Measurements from ENCODE around the gene STRA6.

STRA6 gene

DNA sequence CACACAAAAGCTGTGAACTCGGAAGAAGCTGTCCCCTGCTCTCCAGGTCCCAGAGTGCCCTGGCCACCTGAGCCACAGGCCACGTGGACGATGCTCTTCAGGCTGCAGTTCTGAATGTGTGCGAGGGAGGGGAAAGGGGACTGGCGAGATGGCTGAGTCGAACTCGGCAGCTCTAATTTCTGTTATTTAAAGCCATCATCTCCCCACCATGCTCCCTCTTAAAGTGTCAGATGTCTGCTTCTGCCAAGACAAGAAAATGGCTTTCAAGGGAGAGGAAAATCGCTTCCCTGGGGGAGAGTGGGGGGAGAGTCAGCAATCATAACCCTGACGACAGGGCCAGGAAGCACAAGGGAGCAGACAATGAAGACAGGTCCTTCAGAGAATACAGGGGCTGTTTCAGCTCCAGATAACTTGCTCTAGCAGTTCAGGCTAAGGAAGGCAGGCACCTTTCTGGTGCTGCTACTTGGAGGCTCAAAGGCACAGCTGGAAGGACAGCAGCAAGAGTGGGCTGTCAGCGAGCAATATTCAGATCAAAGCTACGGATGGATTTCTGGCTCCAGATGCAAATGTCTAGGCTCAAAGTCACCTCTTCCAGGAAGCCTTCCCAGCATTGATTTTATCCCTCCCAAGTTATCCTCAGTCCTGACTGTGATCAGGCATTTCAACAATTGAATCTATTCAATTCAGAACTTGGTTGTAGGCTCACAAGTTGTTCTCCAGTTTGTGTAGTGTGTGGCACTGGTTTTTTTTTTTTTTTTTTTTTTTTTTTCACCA is 18.1 kb upstream of the STRA6 start:
- Mint-ChIP-seq H3K9me3 (no peaks in the 10 kb centered on the region), H3K36me3 (ENCODE audit: low read depth) (no peaks in the 10 kb centered on the region), H3K4me1 (ENCODE audit: low read depth) (no peaks in the 10 kb centered on the region), H3K4me3 (no peak overlapping the region), H3K27ac (no peak overlapping the region), H3K27me3 (peaks cover 41% of the 10 kb centered on the region)
- intact Hi-C loops (cut with micrococcal nuclease) = no loop called here

DNA sequence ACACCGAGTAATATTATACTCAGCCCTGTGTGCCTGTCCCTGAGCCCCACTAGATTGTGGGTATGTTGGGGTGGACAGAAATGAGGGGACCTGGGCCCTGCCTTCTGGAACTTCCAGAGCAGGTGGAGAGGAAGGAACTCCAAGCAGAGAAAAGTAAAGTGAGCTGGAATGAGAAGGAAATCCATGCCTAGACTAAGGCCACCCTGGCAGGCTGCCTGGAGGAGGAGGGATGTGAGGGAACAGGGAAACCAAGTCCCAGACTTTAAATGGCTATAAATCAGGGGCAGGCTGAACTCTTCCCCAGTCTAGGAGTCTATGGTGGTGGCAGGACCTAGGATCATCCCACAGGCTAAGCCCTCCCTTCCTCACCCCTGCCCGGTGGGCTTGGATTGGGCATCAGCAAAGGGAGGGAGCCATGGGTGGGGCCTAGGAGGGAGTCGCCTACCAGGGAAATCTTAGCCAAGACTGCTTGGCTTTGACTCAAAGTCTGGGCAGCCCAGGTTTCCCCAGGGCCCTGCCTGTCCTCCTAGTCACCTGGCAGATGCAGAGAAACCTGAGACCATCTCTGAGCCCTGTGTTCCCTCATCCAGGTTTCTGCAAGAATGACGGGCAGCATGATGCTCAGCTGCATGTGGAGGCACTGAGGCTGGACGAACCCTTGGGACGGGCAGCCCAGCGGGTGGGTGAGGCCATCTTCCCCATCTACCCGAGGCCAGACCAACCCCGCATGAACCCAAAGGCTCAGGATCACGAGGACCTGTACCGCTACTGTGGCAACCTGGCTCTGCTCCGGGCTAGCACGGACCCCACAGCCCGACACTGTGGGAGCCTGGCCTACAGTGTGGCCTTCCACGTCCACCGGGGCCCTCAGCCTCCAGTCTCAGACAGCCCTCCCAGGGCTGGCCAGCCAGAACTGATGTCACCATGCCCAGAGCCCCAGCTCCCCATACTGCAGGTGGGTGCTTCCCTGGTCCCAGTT is 15.6 kb upstream of the STRA6 start:
- H3K9me3 Mint-ChIP-seq = no peaks in the 10 kb centered on the region
- intact Hi-C loops (cut with micrococcal nuclease) = no loop called here
- no peak overlapping the region for H3K27ac Mint-ChIP-seq
- H3K36me3 Mint-ChIP-seq (ENCODE audit: low read depth) = no peaks in the 10 kb centered on the region
- peaks cover 26% of the 10 kb centered on the region for H3K27me3 Mint-ChIP-seq
- H3K4me3 Mint-ChIP-seq = no peak overlapping the region
- H3K4me1 Mint-ChIP-seq (ENCODE audit: low read depth) = no peaks in the 10 kb centered on the region

DNA sequence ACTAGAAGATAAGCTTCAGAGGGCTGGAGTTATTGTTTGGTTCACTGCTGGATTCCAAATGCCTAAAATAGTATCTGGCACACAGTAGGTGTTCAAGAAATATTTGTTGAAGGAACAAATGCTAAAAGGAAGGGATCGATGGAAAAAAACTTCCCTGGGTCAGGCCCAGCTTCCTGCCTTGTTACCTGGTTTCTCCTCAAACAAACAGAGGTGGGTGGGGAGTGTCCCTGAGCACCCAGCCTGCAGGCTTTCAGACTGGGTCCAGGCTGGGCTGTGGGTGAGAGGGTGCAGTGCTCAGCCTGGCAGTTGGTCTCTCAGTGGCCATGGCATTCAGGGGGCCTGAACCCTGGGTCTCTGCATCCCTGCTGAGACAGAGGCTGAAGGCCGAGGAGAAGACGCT is 14.4 kb upstream of the STRA6 start:
- Mint-ChIP-seq H3K4me1 (ENCODE audit: low read depth) (no peaks in the 10 kb centered on the region), H3K9me3 (no peaks in the 10 kb centered on the region), H3K4me3 (no peak overlapping the region), H3K36me3 (ENCODE audit: low read depth) (no peaks in the 10 kb centered on the region), H3K27ac (no peak overlapping the region), H3K27me3 (peaks cover 16% of the 10 kb centered on the region)
- intact Hi-C loops (cut with micrococcal nuclease) = no loop called here

DNA sequence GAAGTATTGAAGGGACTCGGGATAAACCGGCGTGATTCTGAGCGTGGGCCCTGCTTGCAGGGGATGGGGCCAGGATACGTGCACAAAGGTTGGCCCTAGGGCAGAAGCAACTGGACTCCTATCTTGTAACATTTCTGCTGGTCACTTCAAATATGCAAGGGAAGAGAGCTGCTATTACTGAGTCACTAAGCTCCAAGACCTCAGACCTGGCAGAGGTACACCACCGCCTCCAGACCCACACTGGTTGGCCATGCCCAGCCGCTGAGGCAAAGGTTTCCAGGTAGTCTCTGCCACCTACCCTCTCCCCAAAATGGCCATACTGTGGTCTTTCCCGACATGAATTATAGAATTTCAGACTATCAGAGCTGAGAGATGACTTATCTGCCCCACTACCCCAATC is 13.4 kb upstream of the STRA6 start:
- H3K36me3 Mint-ChIP-seq (ENCODE audit: low read depth) = no peaks in the 10 kb centered on the region
- no peak overlapping the region for H3K4me3 Mint-ChIP-seq
- intact Hi-C loops (cut with micrococcal nuclease) = no loop called here
- H3K27ac Mint-ChIP-seq = no peak overlapping the region
- H3K27me3 Mint-ChIP-seq = peaks cover 6% of the 10 kb centered on the region
- H3K9me3 Mint-ChIP-seq = no peaks in the 10 kb centered on the region
- H3K4me1 Mint-ChIP-seq (ENCODE audit: low read depth) = no peaks in the 10 kb centered on the region

DNA sequence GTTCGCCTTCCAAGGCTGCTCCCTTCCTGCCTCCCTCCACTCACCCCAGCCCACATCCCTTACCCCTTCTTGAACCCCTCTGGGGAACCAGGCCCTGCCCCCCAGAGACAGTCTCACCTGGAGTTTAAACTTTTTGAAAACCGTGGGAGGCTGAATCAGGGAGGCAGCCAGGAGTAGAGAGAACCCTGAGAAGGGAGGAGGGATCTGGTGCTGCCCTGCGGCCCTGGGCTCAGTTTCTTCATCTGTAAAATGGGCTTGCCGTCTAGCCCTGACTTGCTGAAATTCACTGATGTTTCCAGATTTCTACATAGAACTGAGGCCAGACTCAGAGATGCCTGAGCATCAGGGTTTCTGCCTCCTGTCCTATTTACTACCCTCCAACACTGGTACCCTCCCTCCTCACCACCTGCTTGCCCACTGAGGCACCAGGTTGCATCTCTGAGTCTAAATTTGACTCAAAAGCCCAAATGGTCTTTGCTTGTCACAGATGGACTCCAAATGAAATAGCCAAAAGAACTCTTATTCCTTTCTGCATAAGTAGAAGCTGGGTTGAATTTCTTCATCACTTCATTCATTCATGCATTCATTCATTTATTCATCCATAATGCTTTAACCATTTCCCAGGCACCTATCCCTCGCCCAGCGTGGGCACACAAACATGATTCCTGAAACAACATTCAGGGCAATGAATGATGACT is 11.9 kb upstream of the STRA6 start:
- H3K27me3 Mint-ChIP-seq = no peaks in the 10 kb centered on the region

DNA sequence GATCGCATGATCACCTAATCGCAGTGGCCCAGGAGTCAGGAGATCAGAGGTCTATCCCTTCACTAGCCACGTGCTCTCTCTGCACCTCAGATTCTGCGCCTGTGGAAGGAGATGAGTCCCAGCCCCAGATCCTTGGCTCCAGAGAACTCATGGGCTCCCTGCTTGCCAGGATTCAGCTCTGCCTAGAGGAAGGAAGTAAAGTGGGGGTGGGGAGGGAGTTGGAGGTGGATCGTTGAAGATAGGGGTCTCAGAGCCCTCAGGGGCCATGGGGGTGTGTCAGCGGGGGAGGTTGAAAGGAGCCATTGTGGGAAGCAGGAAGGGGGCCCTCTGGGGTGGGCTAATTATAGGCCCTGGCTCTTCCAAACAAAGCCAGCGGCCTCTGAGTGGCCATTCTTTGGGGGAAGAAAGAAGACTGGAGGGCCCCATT is 11.3 kb upstream of the STRA6 start:
- no peaks in the 10 kb centered on the region for H3K36me3 Mint-ChIP-seq (ENCODE audit: low read depth)
- no peak overlapping the region for H3K4me3 Mint-ChIP-seq
- H3K27ac Mint-ChIP-seq = no peak overlapping the region

More for the DNA sequence above, 11.9 kb upstream of the STRA6 start:
- Mint-ChIP-seq H3K9me3 (no peaks in the 10 kb centered on the region), H3K4me3 (no peak overlapping the region), H3K27ac (no peak overlapping the region), H3K4me1 (ENCODE audit: low read depth) (no peaks in the 10 kb centered on the region), H3K36me3 (ENCODE audit: low read depth) (no peaks in the 10 kb centered on the region)
- intact Hi-C loops (cut with micrococcal nuclease) = no loop called here

DNA sequence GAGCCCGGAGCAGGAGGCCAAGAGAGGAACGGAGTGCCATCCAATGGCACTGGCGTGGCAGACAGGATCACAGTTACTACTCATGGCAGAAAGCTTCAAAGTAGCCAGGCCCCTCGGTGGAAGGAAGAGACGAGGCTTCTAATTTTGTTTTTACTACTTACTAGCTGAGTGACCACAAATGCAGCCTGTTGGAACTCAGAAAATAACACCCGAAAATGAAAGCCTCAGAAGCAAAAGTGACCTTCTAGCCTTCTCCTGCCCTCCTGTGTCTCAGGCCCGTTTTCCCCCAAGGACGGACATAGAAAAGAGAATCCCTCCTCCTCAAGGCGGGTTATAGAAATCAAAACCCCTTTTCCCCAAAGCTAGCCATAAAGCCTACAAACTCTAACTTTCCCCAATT is 9.9 kb upstream of the STRA6 start:
- H3K27me3 Mint-ChIP-seq = peaks cover 3% of the 10 kb centered on the region
- no peaks in the 10 kb centered on the region for H3K4me1 Mint-ChIP-seq (ENCODE audit: low read depth)
- H3K9me3 Mint-ChIP-seq = no peaks in the 10 kb centered on the region
- H3K4me3 Mint-ChIP-seq = no peak overlapping the region
- H3K27ac Mint-ChIP-seq = no peak overlapping the region
- H3K36me3 Mint-ChIP-seq (ENCODE audit: low read depth) = no peaks in the 10 kb centered on the region
- intact Hi-C loops (cut with micrococcal nuclease) = no loop called here

More for the DNA sequence above, 11.3 kb upstream of the STRA6 start:
- no peaks in the 10 kb centered on the region for H3K27me3 Mint-ChIP-seq
- intact Hi-C loops (cut with micrococcal nuclease) = no loop called here
- no peaks in the 10 kb centered on the region for H3K4me1 Mint-ChIP-seq (ENCODE audit: low read depth)
- H3K9me3 Mint-ChIP-seq = no peaks in the 10 kb centered on the region

DNA sequence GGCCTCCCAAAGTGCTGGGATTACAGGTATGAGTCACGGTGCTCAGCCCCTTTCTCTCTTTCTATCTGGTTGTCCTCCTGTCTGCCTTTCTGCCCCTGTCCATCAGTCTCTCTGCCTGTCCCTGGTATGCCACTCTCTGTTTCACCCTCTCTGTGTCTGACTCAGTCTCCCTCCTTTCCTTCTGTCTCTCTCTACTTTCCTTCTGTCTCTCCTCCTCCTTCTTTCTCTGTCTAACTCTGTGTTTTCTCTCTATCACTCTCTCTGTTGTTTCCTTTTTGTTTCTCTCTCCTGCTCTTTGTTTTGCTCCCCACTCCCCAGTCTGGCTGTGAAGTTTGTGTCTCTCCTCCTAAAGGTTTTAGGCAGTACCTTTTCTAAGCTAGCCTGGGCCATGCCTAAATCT is 9.1 kb upstream of the STRA6 start:
- Mint-ChIP-seq H3K4me1 (ENCODE audit: low read depth) (no peaks in the 10 kb centered on the region), H3K27ac (no peak overlapping the region), H3K4me3 (no peak overlapping the region), H3K36me3 (ENCODE audit: low read depth) (no peaks in the 10 kb centered on the region), H3K27me3 (peaks cover 5% of the 10 kb centered on the region), H3K9me3 (no peaks in the 10 kb centered on the region)
- intact Hi-C loops (cut with micrococcal nuclease) = no loop called here

DNA sequence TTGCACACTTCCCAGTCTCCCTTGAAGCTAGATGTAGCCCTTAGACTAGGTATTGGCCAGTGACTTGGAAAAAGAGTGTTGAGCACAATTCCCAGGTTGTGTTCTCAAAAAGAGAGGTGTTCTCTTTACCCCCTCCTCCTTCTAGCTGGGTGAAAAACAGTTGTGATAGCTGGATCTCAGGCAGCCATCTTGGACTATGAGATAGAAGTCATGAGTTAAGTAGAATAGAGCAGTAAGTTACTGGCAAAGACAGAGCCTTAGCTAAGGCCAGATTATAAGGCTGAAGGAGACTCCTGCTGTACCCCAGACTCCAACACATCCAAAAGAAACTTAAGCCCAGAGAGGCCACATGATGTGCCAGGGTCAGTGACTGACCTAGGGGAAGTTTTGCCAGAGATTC is 8.1 kb upstream of the STRA6 start:
- Mint-ChIP-seq H3K4me1 (ENCODE audit: low read depth) (no peaks in the 10 kb centered on the region), H3K36me3 (ENCODE audit: low read depth) (no peaks in the 10 kb centered on the region), H3K27me3 (peaks cover 5% of the 10 kb centered on the region), H3K27ac (no peak overlapping the region), H3K9me3 (no peaks in the 10 kb centered on the region), H3K4me3 (no peak overlapping the region)
- intact Hi-C loops (cut with micrococcal nuclease) = no loop called here

DNA sequence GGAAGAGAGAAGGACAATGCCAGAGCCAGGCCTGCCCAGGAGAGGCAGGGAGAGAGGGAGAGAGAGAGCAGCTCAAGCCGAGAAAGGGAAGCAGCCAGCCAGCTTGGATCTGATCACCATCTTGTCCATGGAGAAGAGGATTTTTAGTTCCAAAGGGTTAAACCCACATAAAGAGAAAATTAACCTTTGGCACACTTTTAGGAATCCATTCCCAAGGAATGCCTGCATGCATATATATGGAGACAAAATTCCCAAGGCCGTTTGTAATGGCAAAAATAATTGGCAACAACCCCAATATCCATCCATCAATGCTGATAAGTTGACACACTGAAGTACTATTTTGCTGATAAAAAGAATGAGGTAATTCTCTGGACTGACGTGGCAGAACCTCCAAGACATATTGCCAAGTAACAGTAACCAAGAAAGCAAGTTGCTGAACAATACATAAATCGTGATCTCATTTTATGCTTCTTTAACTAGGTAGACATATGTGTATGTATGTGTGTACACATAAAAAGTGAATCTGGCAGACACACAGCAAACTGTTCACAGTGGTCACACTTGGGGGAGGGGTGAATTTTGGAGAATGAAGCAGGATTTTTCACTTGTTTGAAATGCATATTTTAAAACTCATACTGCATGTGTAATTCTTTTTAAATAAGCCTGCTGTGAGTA is 7.5 kb upstream of the STRA6 start:
- Mint-ChIP-seq H3K27me3 (peaks cover 5% of the 10 kb centered on the region), H3K4me3 (no peak overlapping the region), H3K9me3 (no peaks in the 10 kb centered on the region), H3K27ac (no peak overlapping the region), H3K36me3 (ENCODE audit: low read depth) (no peaks in the 10 kb centered on the region), H3K4me1 (ENCODE audit: low read depth) (no peaks in the 10 kb centered on the region)
- intact Hi-C loops (cut with micrococcal nuclease) = no loop called here

DNA sequence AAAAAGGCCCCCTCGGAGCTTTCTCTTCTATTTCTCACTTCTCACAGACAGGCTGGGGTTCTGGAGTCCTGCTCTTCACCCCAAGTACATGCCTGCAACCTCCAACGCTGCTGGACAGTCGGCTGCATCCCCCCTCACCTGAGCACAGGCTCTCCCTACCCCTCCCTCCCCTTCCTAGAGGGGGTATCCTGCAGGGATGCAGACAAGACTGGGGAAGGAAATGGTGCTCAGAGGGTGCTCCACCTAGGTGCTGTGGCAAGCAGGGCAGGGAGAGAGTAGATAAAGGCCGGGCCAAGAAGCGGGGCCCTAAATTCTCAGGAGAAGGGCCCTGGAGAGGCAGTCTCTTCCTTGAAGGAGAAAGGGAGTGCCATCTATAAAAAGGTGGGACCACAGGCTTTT is 7.0 kb upstream of the STRA6 start:
- H3K9me3 Mint-ChIP-seq = no peaks in the 10 kb centered on the region
- H3K4me1 Mint-ChIP-seq (ENCODE audit: low read depth) = no peaks in the 10 kb centered on the region
- peaks cover 5% of the 10 kb centered on the region for H3K27me3 Mint-ChIP-seq
- H3K27ac Mint-ChIP-seq = no peak overlapping the region
- intact Hi-C loops (cut with micrococcal nuclease) = no loop called here
- no peak overlapping the region for H3K4me3 Mint-ChIP-seq
- H3K36me3 Mint-ChIP-seq (ENCODE audit: low read depth) = no peaks in the 10 kb centered on the region

DNA sequence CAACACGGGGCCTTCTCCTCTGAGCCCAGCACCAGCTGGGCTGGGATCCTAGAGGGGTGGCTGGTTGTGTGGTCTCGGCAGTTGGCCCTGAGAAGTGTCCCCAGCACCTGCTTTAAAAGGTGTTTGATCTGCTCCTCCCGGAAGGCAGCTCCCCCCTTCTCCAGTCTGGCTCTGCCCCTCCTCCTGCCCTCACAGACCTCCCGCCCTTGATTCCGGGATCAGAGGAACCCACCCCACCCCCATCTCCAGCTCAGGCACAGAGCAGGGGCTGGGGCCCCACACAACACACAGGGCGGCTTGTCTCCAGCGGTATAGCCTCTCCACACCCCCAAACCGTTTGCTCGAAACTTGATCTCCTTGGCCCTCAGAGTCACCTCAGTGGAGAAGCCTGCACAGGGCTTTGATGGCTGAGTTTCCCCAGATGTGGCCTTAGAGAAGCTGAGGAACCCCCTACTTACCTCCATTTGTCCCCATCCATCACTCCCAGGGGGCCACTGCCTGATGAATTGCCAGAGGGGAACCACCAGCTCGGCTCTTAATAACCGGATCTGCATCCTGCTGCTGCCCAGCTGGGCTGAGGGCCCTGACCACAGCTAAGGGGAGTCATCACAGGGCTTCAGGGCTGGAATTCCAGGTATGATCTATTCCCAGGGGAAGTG is 6.4 kb upstream of the STRA6 start:
- intact Hi-C loops (cut with micrococcal nuclease) = no loop called here
- H3K27me3 Mint-ChIP-seq = peaks cover 5% of the 10 kb centered on the region

DNA sequence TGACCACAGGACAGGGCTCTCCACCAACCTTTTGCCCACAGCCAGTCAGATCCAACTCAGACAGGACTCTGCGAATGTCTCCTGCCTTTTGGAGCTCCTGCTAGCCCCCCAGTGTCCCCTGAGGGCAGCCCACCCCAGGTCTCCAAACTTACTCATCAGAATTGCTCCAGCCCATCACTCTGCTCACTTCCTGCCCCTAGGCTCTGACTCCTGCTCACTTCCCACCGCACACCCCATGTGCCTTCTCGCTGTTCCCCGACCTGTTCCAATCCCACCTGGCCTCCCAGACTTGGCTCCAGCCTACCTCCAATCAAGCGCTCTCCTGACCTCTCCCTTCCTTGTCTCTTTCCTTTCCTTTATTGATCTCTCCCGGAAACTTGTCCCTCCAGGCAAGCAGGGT is 5.9 kb upstream of the STRA6 start:
- intact Hi-C loops (cut with micrococcal nuclease) = no loop called here
- H3K4me3 Mint-ChIP-seq = no peak overlapping the region

More for the DNA sequence above, 6.4 kb upstream of the STRA6 start:
- Mint-ChIP-seq H3K27ac (no peak overlapping the region), H3K36me3 (ENCODE audit: low read depth) (no peaks in the 10 kb centered on the region), H3K9me3 (no peaks in the 10 kb centered on the region), H3K4me3 (no peak overlapping the region), H3K4me1 (ENCODE audit: low read depth) (no peaks in the 10 kb centered on the region)

More for the DNA sequence above, 5.9 kb upstream of the STRA6 start:
- Mint-ChIP-seq H3K27me3 (peaks cover 8% of the 10 kb centered on the region), H3K36me3 (ENCODE audit: low read depth) (no peaks in the 10 kb centered on the region), H3K27ac (no peak overlapping the region), H3K4me1 (ENCODE audit: low read depth) (no peaks in the 10 kb centered on the region), H3K9me3 (no peaks in the 10 kb centered on the region)

Data from dendritic cell treated with granulocyte-macrophage colony-stimulating factor and Interleukin-4, amounts not matched to agents 40 ng/mL and 50 ng/mL, for 4 days (primary cell).